Neuronal stem cell (in vitro differentiated cells): Measurements from ENCODE around the gene KIF26B.
A peak's percentile ranks its signal among the peaks of the same experiment; 100 is the strongest.

Experiments used
- DNase-seq: peaks from one replicate; pipeline ENCODE4 v3.0.0-alpha.2; 2013; ENCODE audit warnings: low spot score
- H2AFZ ChIP-seq: one replicate; pipeline ENCODE4 v1.6.1; 2013; ENCODE audit warnings: mild to moderate bottlenecking, low read length, inconsistent platforms
- H2AK5ac ChIP-seq: 2 replicates; pipeline ENCODE4 v1.6.1; 2013; ENCODE audit warnings: low read depth, mild to moderate bottlenecking, inconsistent platforms, low read length, moderate library complexity, mixed read lengths
- H2BK120ac ChIP-seq: 2 replicates; pipeline ENCODE4 v1.6.1; 2013; ENCODE audit warnings: low read depth, mild to moderate bottlenecking, inconsistent platforms, low read length, moderate library complexity, mixed read lengths
- H2BK12ac ChIP-seq: one replicate; pipeline ENCODE4 v1.6.1; 2013; ENCODE audit warnings: low read length, inconsistent platforms
- H2BK15ac ChIP-seq: 2 replicates; pipeline ENCODE4 v1.6.1; 2013; ENCODE audit warnings: mild to moderate bottlenecking, low read length, inconsistent platforms, mixed read lengths
- H2BK5ac ChIP-seq: one replicate; pipeline ENCODE4 v1.6.1; 2013; ENCODE audit warnings: inconsistent platforms, mild to moderate bottlenecking, low read length, moderate library complexity
- H3K14ac ChIP-seq: one replicate; pipeline ENCODE4 v1.6.1; 2013; ENCODE audit warnings: low read length, inconsistent platforms
- H3K18ac ChIP-seq: 2 replicates; pipeline ENCODE4 v1.6.1; 2013; ENCODE audit warnings: low read length, inconsistent platforms
- H3K23ac ChIP-seq: 2 replicates; pipeline ENCODE4 v1.6.1; 2013; ENCODE audit warnings: low read depth, mild to moderate bottlenecking, mixed read lengths, low read length, inconsistent platforms; ENCODE audit not compliant: poor library complexity
- H3K27ac ChIP-seq: replicated peaks from 3 replicates; pipeline ENCODE4 v1.5.1; 2013; ENCODE audit warnings: low read length, inconsistent platforms
- H3K27me3 ChIP-seq, 3 experiments: 2 replicates each; pipeline ENCODE4 v1.6.1; 2013; ENCODE audit warnings: low read length in 3 of 3, mild to moderate bottlenecking in 2 of 3, inconsistent platforms in 1 of 3, low read depth in 1 of 3, mixed read lengths in 1 of 3, moderate library complexity in 1 of 3; ENCODE audit not compliant: control insufficient read depth in 3 of 3, insufficient read depth in 3 of 3
- H3K36me3 ChIP-seq, 2 donors: replicated peaks in 1 of 2; 2 replicates each; pipeline ENCODE4 v1.6.1; 2013; ENCODE audit warnings: low read length in 2 of 2; ENCODE audit not compliant: control insufficient read depth in 2 of 2, insufficient read depth in 2 of 2
- H3K4ac ChIP-seq: 2 replicates; pipeline ENCODE4 v1.6.1; 2013; ENCODE audit warnings: inconsistent platforms, mild to moderate bottlenecking, low read length, moderate library complexity
- H3K4me1 ChIP-seq, 2 donors: 1 replicate in 1 of 2; 2 replicates in 1 of 2; pipeline ENCODE4 v1.6.1; 2013; ENCODE audit warnings: low read length in 2 of 2, low read depth in 1 of 2; ENCODE audit not compliant: control insufficient read depth in 2 of 2, insufficient read depth in 1 of 2
- H3K4me2 ChIP-seq: one replicate; pipeline ENCODE4 v1.6.1; 2013; ENCODE audit warnings: mild to moderate bottlenecking, low read length, inconsistent platforms; ENCODE audit not compliant: insufficient read depth, poor library complexity, severe bottlenecking
- H3K4me3 ChIP-seq, 2 donors: 2 replicates each; pipeline ENCODE4 v1.5.1; 2013; ENCODE audit warnings: low read length in 2 of 2, mild to moderate bottlenecking in 2 of 2, inconsistent platforms in 1 of 2, moderate library complexity in 1 of 2
- H3K79me1 ChIP-seq: one replicate; pipeline ENCODE4 v1.6.1; 2013; ENCODE audit warnings: low read depth, mild to moderate bottlenecking, inconsistent platforms, low read length, moderate library complexity
- H3K9ac ChIP-seq: one replicate; pipeline ENCODE4 v1.6.1; 2013; ENCODE audit warnings: mild to moderate bottlenecking, low read depth, low read length, inconsistent platforms; ENCODE audit not compliant: poor library complexity
- H3K9me3 ChIP-seq, 2 donors: replicated peaks in 1 of 2; 2 replicates each; pipeline versions ENCODE3 to v1.6.1; 2013; ENCODE audit warnings: low read length in 2 of 2, mild to moderate bottlenecking in 2 of 2, inconsistent platforms in 1 of 2, low read depth in 1 of 2, mixed read lengths in 1 of 2, moderate library complexity in 1 of 2; ENCODE audit not compliant: control insufficient read depth in 2 of 2, insufficient read depth in 1 of 2
- H4K8ac ChIP-seq: one replicate; pipeline ENCODE4 v1.6.1; 2013; ENCODE audit warnings: low read depth, mild to moderate bottlenecking, inconsistent platforms, low read length, moderate library complexity
- H4K91ac ChIP-seq: one replicate; pipeline ENCODE4 v1.6.1; 2013; ENCODE audit warnings: low read length, low read depth, mild to moderate bottlenecking, inconsistent platforms; ENCODE audit not compliant: poor library complexity
- WGBS, 2 donors: extraction: QIAGEN DNeasy Blood & Tissue Kit; methylation state at CpG; one replicate each; pipeline ENCODE4 v1.1.7; 2013; ENCODE audit warnings: missing lambda C conversion rate in 2 of 2, mixed read lengths in 1 of 2; ENCODE audit not compliant: insufficient read length in 2 of 2, insufficient replicate concordance in 1 of 2; ENCODE audit errors: extremely low coverage in 2 of 2; 5-methylcytosine and 5-hydroxymethylcytosine counted together

The KIF26B gene

GRCh38 chr1:245700631-245701030, 545.8 kb downstream of the KIF26B start:
- Histone ChIP-seq H2BK120ac (no peak overlapping the region), H3K4ac (no peak overlapping the region), H3K36me3 (peaks cover 0 to 42% of the 10 kb centered on the region in 2 donors), H2BK12ac (no peak overlapping the region), H3K27ac (no peak overlapping the region), H3K9ac (no peak overlapping the region), H3K23ac (no peak overlapping the region), H4K91ac (no peak overlapping the region), H4K8ac (no peak overlapping the region), H2BK5ac (no peak overlapping the region), H2AK5ac (no peak overlapping the region), H3K9me3 (no peaks in the 10 kb centered on the region), H3K18ac (no peak overlapping the region), H2BK15ac (no peak overlapping the region), H3K14ac (no peak overlapping the region), H3K4me3 (no peak overlapping the region), H3K4me1 (no peaks in the 10 kb centered on the region), H3K4me2 (no peak overlapping the region), H3K79me1 (no peaks in the 10 kb centered on the region), H3K27me3 (no peaks in the 10 kb centered on the region), H2AFZ (no peak overlapping the region)
- WGBS, 2 donors: no CpG with 5 or more reads among the region's 13 CpGs
- DNase-seq: no peak

GRCh38 chr1:245701631-245702030, 546.8 kb downstream of the KIF26B start:
- H2AFZ ChIP-seq: no peak overlapping the region
- H2BK120ac ChIP-seq: no peak overlapping the region
- H2BK15ac ChIP-seq: no peak overlapping the region
- peak overlapping the region; percentile 58 for H3K18ac ChIP-seq
- no peak overlapping the region for H4K91ac ChIP-seq
- no peak overlapping the region for H2BK5ac ChIP-seq
- no peak overlapping the region for H3K4me2 ChIP-seq
- H3K4me3 ChIP-seq: no peak overlapping the region
- no peak overlapping the region for H3K27ac ChIP-seq
- H3K14ac ChIP-seq: no peak overlapping the region
- H3K4ac ChIP-seq: no peak overlapping the region
- H2AK5ac ChIP-seq: no peak overlapping the region
- H3K4me1 ChIP-seq: no peaks in the 10 kb centered on the region
- H2BK12ac ChIP-seq: no peak overlapping the region
- H4K8ac ChIP-seq: no peak overlapping the region
- H3K9me3 ChIP-seq: no peaks in the 10 kb centered on the region
- H3K9ac ChIP-seq: no peak overlapping the region
- H3K27me3 ChIP-seq: no peaks in the 10 kb centered on the region
- H3K79me1 ChIP-seq: no peaks in the 10 kb centered on the region
- peaks cover 0 to 42% of the 10 kb centered on the region in 2 donors for H3K36me3 ChIP-seq
- H3K23ac ChIP-seq: no peak overlapping the region
- no peak for DNase-seq
- no CpG with 5 or more reads among the region's 7 CpGs for whole genome bisulfite sequencing, 2 donors

GRCh38 chr1:245702346-245702745, 547.6 kb downstream of the KIF26B start:
- Histone ChIP-seq H3K18ac (no peak overlapping the region), H4K91ac (no peak overlapping the region), H2BK15ac (no peak overlapping the region), H3K4me3 (no peak overlapping the region), H3K9me3 (no peaks in the 10 kb centered on the region), H3K4me2 (no peak overlapping the region), H3K23ac (no peak overlapping the region), H3K4me1 (no peaks in the 10 kb centered on the region), H3K27me3 (no peaks in the 10 kb centered on the region), H3K36me3 (peaks cover 0 to 42% of the 10 kb centered on the region in 2 donors), H2AFZ (no peak overlapping the region), H3K27ac (no peak overlapping the region), H3K79me1 (no peaks in the 10 kb centered on the region), H2BK12ac (no peak overlapping the region), H3K14ac (no peak overlapping the region), H2BK120ac (peak overlapping the region; percentile 14), H3K4ac (no peak overlapping the region), H4K8ac (no peak overlapping the region), H2BK5ac (no peak overlapping the region), H2AK5ac (no peak overlapping the region), H3K9ac (no peak overlapping the region)
- WGBS, 2 donors: no CpG with 5 or more reads among the region's 13 CpGs
- DNase-seq: no peak

- H2AK5ac ChIP-seq: no peak overlapping the region
Measured at GRCh38 chr1:245704341-245704740, 549.6 kb downstream of the KIF26B start.

More at GRCh38 chr1:245704341-245704740, 549.6 kb downstream of the KIF26B start:
- no peak overlapping the region for H3K4me3 ChIP-seq
- no peak overlapping the region for H2BK12ac ChIP-seq
- no peak overlapping the region for H3K4ac ChIP-seq
- H3K9me3 ChIP-seq: no peaks in the 10 kb centered on the region
- no peak overlapping the region for H2BK120ac ChIP-seq
- peaks cover 0 to 1% of the 10 kb centered on the region in 2 donors for H3K4me1 ChIP-seq
- no peak overlapping the region for H3K14ac ChIP-seq
- no peaks in the 10 kb centered on the region for H3K27me3 ChIP-seq
- peaks cover 0 to 39% of the 10 kb centered on the region in 2 donors for H3K36me3 ChIP-seq
- no peak overlapping the region for H3K9ac ChIP-seq
- WGBS, 2 donors: no CpG with 5 or more reads among the region's 6 CpGs
- no peak for DNase-seq
- no peak overlapping the region for H3K27ac ChIP-seq
- H2BK5ac ChIP-seq: no peak overlapping the region
- H3K79me1 ChIP-seq: no peaks in the 10 kb centered on the region
- no peak overlapping the region for H2BK15ac ChIP-seq
- H4K8ac ChIP-seq: no peak overlapping the region
- H3K4me2 ChIP-seq: no peak overlapping the region
- no peak overlapping the region for H4K91ac ChIP-seq
- H3K18ac ChIP-seq: no peak overlapping the region
- H3K23ac ChIP-seq: no peak overlapping the region
- H2AFZ ChIP-seq: no peak overlapping the region
